HG02642 (cell line): Measurements from ENCODE around the gene OR4K2.
"Not testable (repeated sequence)": the region's sequence is repeated elsewhere in the genome, so short reads cannot be mapped to it uniquely, and the experiment has no call there.

Experiments used
- ATAC-seq: cut with Tn5 transposase; IDR thresholded peaks from one replicate; pipeline ENCODE4 v1.9.1; 2021; ENCODE audit warnings: mild to moderate bottlenecking; ENCODE audit not compliant: unreplicated experiment, poor library complexity

The OR4K2 gene, protein sequence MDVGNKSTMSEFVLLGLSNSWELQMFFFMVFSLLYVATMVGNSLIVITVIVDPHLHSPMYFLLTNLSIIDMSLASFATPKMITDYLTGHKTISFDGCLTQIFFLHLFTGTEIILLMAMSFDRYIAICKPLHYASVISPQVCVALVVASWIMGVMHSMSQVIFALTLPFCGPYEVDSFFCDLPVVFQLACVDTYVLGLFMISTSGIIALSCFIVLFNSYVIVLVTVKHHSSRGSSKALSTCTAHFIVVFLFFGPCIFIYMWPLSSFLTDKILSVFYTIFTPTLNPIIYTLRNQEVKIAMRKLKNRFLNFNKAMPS

DNA sequence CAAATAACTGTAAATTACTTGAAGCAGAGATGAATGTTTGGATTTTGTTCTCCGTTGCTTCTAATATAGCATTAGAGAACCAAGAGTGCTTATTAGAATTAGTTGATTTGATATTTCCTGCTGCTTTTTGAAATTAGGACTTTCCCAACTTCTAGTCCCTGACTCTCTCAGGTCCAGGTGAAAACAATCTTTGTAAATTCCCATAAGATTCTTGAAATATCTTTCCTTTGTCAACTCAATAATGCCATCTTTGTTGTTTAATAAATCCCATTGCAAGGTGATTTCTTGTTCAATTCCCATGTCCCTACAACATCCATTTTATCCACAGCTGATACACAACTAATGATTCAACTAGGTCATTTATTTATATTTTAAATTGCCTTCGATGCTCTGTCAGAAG, at the start of gene OR4K2:
TSS of gene OR4K2 (plus strand) at position 301 of the 400 bp plus-strand sequence. CDS start 1,126 bp downstream, outside the sequence.
- ATAC-seq = no peak

DNA sequence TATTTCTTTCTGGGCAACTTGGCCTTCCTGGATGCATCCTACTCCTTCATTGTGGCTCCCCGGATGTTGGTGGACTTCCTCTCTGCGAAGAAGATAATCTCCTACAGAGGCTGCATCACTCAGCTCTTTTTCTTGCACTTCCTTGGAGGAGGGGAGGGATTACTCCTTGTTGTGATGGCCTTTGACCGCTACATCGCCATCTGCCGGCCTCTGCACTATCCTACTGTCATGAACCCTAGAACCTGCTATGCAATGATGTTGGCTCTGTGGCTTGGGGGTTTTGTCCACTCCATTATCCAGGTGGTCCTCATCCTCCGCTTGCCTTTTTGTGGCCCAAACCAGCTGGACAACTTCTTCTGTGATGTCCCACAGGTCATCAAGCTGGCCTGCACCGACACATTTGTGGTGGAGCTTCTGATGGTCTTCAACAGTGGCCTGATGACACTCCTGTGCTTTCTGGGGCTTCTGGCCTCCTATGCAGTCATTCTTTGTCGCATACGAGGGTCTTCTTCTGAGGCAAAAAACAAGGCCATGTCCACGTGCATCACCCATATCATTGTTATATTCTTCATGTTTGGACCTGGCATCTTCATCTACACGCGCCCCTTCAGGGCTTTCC, 47.2 kb upstream of the OR4K2 start:
- not testable (repeated sequence) for ATAC-seq

DNA sequence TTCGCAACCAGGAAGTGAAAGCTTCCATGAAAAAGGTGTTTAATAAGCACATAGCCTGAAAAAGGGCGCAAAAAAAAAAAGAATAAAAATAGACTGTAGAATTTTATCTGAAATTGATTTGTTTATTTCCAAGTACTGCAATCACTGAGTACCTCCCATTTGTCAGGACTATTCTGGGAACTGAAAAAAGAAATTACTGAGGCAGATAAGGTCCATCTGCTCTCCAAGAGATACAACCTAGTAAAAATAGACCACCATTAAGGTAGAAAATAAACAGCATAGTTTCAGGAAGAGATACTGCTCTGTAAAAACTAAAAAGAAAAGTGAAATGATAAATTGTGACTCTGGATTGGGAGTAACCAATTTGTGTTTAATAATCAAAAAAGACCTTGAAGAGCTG, 46.6 kb upstream of the OR4K2 start:
- ATAC-seq = no peak

DNA sequence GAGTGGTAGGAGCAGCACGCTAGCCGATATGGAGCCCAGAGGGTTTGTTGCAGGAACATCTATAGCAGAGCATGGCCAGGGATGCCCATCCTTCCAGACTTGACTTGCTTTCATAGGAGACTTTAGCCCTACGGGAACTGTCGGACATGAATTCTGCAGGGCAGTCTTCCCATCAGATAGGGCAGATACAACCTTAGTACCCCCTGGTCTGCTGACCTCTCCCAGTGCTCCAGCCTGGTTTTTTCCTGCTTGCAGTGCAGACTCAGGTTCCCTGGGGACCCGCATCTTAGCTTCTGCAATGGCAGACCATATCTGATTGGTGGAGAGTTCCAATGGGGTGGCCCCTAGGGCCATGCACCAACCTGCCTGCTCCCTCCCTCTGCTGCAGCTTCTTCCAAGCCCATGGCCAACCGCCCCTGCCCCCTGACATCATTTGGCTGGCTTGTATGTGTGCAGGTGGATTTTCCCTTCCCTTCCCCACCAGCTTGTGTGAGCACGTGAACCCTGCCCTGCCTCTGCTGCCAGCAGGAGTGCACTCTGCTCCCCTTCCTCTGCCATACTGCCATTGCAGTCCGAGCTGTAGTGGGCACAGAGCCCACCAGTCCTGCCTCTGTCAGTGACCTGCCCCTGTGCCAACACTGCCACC, 40.6 kb upstream of the OR4K2 start:
- ATAC-seq = not testable (repeated sequence)

DNA sequence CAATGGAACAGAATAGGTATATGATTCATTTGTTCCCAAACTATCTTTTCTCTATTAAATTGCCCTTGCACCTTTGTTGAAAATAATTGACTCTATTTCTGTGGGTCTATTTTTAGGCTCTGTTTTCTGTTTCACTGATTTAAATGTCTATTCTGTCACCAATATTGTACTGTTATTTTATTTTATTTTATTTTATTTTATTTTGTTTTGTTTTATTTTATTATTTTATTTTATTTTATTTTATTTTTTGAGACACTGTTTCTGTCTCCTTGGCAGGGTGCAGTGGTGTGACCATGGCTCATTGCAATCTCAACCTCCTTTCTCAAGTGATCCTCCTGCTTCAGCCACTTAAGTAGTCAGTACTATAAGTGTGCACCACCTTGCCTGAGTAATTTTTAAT, 36.5 kb upstream of the OR4K2 start:
- no peak for ATAC-seq

DNA sequence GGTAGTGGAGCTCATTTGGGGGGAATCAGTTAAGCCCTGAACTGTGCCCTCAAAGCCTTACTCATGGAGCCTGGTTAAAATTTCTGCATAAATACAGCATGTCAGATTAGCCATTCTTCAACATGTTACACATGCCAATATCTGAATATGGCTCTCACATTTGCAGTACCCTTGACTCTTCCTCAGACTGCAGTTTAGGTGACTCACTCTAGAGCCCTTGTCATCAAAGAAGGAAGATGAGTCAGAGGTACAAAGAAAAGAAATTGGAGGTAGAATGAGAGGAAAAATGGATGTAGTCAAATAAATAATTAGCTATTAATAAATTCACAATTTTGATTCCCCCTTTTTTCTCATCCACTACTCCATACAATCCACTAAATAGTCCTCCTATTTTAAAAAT, 23.6 kb upstream of the OR4K2 start:
- no peak for ATAC-seq

DNA sequence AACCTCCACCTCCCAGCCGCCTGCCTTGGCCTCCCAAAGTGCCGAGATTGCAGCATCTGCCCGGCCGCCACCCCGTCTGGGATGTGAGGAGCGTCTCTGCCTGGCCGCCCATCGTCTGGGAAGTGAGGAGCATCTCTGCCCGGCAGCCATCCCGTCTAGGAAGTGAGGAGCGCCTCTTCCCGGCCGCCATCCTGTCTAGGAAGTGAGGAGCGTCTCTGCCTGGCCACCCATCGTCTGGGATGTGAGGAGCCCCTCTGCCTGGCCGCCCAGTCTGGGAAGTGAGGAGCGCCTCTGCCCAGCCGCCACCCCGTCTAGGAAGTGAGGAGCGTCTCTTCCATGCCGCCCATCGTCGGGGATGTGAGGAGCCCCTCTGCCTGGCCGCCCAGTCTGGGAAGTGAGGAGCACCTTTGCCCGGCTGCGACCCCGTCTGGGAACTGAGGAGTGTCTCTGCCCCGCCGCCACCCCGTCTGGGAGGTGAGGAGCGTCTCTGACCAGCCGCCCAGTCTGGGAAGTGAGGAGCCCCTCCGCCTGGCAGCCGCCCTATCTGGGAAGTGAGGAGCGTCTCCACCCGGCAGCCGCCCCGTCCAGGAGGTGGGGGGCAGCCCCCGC, 8.8 kb upstream of the OR4K2 start:
- not testable (repeated sequence) for ATAC-seq

DNA sequence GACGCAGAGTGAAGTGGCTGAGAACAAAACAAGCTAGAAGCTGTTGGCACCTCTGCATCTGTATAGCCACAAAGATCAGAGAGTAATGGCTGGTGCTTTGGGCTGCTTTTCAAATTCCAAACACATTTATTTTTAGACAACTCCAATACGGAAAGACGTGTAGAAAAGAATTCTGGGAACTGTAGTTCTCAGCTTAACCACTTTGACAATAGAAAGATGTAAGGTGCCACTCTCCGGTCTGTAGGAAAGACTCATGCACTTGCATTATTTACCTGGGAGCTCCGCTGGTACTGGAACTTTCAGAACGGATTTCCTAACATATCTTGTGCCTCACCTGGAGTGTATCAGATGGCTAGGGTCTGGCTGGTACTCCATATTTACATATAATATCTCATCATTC, 1.8 kb upstream of the OR4K2 start:
- no peak for ATAC-seq

DNA sequence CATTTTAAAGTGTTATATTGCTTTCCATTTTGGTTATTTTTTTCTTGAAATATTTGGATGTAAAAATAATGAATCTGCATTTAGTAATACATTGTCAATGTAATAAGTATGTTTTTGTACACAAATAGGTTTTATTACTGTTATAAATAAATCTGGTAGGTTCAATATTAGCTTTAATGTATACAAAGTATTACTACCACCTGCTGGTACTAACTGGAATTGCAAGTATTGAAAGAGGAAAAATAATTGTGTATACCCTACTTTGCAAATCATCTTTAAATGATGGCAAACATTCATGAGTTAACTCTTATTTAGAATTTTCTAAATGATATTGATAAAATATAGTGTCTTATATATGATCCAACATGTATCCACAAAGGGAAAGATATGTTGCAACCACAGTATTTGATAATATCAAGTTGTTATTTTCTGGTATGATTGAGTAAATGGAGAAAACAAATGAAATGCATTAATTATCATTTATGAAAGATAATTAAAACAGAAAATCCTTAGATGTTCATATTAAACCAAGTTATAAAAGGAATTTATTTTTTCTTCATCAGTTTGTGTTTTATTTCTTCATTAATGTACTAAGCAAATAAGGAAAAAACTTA, 3.2 kb downstream of the OR4K2 start:
- no peak for ATAC-seq

DNA sequence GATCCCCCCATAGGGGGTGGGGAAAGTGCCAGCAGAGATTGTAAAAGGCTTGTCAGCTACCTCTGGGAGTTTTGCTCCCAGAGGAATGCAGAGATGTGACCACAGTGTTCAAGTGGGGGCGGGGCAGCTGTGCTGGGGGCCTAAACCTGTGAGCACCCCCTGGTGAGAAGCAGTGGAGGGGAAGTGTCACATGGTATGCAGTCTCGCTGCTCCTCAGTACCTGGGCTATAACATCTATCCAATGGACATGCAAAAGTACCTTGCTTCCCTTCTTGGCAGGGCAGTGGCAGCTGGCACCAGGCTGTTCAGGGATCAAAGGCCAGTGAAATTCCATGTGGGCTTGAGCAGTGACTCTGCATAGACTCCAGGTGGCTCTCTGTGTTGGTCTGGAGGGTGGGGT, 20.3 kb downstream of the OR4K2 start:
- ATAC-seq = no peak

DNA sequence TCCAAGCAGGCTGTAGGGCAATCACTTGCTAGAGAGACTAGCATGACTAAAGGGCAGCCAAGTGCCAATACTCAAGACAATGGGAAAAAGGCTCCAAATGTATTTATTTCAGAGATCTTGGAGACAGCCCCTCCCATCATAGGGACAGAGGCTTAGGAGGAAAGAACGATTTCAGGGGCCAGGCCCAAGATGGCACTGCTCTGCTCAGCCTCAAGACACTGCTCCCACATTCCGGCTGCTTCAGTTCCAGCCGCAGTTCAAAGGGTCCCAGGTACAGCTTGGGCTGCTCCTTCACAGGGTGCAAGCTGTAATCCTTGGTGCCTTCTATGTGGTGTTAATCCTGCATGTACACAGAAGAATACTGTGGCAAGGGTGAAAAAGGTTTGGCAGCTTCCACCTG, 26.1 kb downstream of the OR4K2 start:
- no peak for ATAC-seq

DNA sequence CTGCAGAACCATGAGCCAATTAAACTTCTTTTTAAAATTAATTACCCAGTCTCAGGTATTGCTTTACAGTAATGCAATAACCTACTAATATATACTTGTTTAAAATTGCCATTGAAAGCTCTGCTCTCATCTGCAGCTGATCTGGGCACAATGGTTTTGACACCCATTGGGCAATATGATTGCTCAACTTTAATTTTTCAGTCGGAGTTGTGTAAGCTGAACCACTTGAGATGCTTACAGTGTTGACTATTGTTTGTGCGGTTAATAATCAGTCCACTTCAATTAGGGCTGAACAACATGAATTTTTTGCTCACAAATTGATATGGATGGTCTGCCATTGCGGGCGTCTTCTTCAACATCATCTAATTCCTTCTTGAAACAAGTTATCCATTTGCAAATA, 27.5 kb downstream of the OR4K2 start:
- no peak for ATAC-seq

DNA sequence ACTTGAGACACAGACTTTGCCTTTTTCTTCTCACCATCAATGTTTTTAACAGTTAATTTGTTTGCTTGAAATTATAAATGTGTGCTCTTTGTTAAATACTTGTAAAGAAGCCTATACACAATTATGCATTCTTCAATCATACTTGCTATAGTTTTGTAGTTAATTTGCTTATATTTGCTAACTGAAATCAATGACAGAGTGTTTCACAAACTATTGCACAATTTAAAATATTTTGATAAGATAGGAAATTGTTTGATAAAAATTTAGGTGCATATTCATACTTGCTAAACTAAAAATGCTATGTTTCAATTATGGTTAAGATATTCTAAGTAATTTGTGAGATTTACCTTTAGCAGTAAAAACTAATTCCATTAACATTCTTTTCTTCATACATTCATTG, 31.7 kb downstream of the OR4K2 start:
- no peak for ATAC-seq

DNA sequence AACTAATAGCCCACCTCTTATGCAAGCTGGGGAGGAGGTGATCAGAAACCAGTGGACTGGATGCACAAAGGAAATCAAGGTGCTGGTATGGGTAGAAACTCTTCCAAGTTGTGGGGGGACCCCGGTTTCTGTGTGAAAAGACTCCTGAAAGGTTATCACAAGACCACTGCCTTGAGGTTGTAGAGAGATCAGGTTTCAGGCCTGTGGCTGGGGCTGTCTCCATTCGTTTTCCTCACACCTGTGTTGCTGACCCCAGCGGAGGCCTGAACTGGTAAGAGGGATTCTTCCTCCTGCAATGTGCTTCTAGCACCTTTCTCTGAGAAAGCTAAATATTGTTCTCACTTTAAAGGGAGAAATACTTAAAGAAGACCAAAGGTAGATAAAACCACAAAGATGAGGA, 36.2 kb downstream of the OR4K2 start:
- ATAC-seq = no peak

DNA sequence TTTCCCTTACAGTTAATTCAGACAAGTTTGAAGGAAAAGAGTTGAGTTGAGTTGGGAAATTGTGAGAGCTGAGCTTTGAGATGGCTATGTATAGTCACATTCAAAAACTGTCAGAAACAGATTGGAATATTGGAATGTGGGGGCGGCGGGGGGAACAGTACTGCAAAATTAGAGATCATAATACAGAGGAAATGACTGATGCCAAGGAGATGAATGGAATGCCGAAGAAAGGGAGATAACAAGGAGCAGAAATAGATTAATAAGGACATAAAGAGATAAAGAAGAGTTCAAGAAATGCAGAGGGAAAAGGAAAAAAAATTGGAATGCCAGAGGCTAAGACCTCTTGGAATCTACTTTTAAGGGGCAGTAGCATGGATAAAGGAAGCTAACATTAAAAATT, 42.3 kb downstream of the OR4K2 start:
- ATAC-seq = no peak

DNA sequence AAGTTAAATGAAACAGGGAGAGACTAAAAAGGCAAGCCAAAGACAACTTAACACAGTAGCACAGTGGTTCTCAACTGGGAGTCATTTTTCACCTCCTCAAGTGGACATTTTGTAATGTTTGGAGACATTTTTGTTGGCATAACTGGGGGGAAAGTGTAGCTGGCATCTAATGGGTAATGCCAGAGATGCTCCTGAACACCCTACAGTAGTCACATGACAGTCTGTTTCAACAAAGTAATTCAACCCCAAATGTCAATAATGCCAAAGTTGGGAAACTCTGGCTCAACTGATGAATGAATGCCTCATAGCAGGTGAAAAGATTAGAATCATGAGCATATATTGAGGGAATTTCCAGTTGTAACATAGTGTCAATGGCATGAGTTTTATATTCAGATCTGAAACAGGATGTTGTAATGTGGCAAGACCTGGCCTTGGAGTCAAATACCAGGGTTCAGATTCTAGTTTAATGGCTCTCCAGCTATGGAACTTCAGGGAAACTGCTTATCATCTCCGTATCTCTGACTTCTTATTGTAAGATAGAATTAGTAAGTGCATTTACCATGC, 43.1 kb downstream of the OR4K2 start:
- ATAC-seq = no peak

DNA sequence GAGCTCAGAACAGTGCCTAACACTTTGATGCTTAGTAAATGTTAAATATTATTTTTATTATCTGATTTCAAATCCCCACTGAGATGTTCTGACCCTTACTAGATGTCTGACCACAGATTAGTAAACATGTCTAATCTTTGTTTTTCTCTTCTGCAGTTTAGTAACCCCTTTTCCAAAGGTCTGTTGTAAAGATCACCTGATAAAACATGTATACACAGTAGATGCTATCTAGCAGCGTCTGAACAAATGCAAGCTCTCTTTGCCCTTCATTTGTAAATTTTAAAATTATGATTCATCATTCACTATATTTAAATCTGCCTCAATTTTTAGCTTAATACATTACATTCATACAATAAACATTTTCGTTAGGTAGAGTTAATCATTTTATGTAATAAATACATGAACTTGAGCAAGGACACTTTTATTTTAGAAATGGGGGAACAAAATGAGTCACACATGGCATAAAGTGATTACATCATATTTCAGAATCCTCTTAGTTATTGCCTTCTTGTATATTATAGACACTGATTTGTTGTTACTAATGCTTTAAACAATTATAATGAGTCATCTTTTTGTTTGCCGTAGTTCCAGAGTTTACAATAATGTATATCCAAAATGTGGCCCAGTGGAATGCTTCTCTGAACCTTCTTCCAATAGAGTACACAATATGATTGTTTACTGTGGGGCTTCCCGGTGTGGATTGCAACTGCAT, 43.8 kb downstream of the OR4K2 start:
- ATAC-seq = no peak

DNA sequence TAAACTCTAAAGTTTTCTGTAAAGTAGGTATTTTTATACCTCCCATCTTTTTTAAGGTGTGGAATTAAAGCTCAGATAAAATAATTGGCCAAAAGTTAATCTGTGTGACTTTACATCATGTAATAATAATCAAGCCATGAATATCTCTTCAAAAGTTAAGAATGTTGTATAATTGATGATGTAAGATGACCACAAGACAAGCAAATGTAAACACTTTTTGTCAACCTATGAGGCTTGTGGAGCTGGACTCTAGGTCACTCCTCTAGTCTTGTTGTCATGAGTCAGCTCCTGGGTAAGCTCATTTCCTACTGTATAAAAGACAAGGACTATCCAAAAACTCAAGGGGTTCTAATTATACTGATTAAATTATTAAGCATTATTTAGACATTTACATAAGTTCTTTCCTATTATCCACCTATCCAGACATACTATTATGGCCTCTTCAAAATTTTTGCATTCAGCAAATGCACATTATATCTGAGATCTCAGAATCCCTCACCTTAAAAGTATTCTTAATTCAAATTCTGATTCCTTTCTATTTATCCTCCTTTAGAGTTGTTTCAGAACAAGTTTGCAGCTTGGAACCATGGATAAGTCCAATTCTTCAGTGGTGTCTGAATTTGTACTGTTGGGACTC, 45.2 kb downstream of the OR4K2 start, which contains the start of gene OR4K5:
TSS of gene OR4K5 (plus strand) at position 587 of the 637 bp plus-strand sequence. CDS start at position 587, 0 bp downstream.
- ATAC-seq = no peak

DNA sequence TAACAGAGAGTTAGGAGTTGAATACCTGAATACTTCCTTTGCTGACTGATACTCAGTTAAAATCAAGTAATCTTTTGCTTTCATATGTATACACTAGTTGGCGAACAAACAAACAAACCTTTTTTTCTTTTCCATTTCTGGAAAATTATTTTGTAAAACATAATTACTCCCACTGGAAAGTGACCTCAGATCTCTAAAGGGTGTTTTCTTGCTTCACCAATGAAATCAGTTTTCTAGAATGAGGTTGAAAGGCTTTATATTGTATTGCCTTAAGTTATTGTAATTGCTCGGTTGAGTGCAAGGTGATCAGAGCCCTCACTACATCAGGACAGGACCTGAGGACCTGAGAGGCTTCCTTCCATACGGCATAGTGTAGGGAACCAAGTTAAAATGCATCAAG, 55.7 kb downstream of the OR4K2 start, which contains the start of gene OR4K1:
TSS of gene OR4K1 (plus strand) at position 301 of the 400 bp plus-strand sequence. CDS start 4,750 bp downstream, outside the sequence.
- ATAC-seq = no peak
